NCI-H69 (cell line): ENCODE data around the gene ZNF625.
"Not testable (repeated sequence)": the region's sequence is repeated elsewhere in the genome, so short reads cannot be mapped to it uniquely, and the experiment has no call there.

Experiments
- DNase-seq: peaks from one replicate; lab custom pipeline; 2025; lab: John Stamatoyannopoulos, UW

The ZNF625 gene

GRCh38 chr19:12137221-12137940 is 19.2 kb downstream of the ZNF625 start:
- peak; percentile 32 for DNase-seq

- no peak for DNase-seq
Measured at GRCh38 chr19:12133069-12133468, 23.5 kb downstream of the ZNF625 start.

- peak; percentile 44 for DNase-seq
Measured at GRCh38 chr19:12126707-12127106, 29.8 kb downstream of the ZNF625 start.

GRCh38 chr19:12117201-12117970 is 39.1 kb downstream of the ZNF625 start:
- no peak for DNase-seq

GRCh38 chr19:12113121-12113520 is 43.4 kb downstream of the ZNF625 start:
- no peak for DNase-seq

GRCh38 chr19:12112701-12113100 is 43.8 kb downstream of the ZNF625 start:
- no peak for DNase-seq

- DNase-seq, result no peak
Measured at GRCh38 chr19:12111943-12112637, 44.4 kb downstream of the ZNF625 start.

GRCh38 chr19:12111176-12111575 is 45.4 kb downstream of the ZNF625 start:
- DNase-seq, result no peak

GRCh38 chr19:12103909-12104308 is 52.6 kb downstream of the ZNF625 start:
- DNase-seq, result not testable (repeated sequence)

- DNase-seq, result no peak
Measured at GRCh38 chr19:12098040-12098439, 58.5 kb downstream of the ZNF625 start.

- DNase-seq, result no peak
Measured at GRCh38 chr19:12095111-12095790, 61.3 kb downstream of the ZNF625 start.
